ENCODE results near the gene COG5.

GRCh38 chr7:107428642-107429041 lies 135.1 kb downstream of the COG5 start:
- TF ChIP-seq, protein P1, sequence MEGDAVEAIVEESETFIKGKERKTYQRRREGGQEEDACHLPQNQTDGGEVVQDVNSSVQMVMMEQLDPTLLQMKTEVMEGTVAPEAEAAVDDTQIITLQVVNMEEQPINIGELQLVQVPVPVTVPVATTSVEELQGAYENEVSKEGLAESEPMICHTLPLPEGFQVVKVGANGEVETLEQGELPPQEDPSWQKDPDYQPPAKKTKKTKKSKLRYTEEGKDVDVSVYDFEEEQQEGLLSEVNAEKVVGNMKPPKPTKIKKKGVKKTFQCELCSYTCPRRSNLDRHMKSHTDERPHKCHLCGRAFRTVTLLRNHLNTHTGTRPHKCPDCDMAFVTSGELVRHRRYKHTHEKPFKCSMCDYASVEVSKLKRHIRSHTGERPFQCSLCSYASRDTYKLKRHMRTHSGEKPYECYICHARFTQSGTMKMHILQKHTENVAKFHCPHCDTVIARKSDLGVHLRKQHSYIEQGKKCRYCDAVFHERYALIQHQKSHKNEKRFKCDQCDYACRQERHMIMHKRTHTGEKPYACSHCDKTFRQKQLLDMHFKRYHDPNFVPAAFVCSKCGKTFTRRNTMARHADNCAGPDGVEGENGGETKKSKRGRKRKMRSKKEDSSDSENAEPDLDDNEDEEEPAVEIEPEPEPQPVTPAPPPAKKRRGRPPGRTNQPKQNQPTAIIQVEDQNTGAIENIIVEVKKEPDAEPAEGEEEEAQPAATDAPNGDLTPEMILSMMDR (IDR thresholded peaks at IDR 0.05): no peak
- TF ChIP-seq, protein P2, sequence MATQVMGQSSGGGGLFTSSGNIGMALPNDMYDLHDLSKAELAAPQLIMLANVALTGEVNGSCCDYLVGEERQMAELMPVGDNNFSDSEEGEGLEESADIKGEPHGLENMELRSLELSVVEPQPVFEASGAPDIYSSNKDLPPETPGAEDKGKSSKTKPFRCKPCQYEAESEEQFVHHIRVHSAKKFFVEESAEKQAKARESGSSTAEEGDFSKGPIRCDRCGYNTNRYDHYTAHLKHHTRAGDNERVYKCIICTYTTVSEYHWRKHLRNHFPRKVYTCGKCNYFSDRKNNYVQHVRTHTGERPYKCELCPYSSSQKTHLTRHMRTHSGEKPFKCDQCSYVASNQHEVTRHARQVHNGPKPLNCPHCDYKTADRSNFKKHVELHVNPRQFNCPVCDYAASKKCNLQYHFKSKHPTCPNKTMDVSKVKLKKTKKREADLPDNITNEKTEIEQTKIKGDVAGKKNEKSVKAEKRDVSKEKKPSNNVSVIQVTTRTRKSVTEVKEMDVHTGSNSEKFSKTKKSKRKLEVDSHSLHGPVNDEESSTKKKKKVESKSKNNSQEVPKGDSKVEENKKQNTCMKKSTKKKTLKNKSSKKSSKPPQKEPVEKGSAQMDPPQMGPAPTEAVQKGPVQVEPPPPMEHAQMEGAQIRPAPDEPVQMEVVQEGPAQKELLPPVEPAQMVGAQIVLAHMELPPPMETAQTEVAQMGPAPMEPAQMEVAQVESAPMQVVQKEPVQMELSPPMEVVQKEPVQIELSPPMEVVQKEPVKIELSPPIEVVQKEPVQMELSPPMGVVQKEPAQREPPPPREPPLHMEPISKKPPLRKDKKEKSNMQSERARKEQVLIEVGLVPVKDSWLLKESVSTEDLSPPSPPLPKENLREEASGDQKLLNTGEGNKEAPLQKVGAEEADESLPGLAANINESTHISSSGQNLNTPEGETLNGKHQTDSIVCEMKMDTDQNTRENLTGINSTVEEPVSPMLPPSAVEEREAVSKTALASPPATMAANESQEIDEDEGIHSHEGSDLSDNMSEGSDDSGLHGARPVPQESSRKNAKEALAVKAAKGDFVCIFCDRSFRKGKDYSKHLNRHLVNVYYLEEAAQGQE (IDR thresholded peaks at IDR 0.05; ENCODE audit: insufficient read depth in 1 of 2, low read depth in 2 of 2, low read length in 1 of 2): no peak
- no peak for TF ChIP-seq POLR2AphosphoS5 (IDR thresholded peaks at IDR 0.05; ENCODE audit: low read depth, low read length)
